ENCODE data around the gene KPNA2.

KPNA2 gene

GRCh38 chr17:68087851-68088250 is 52.3 kb downstream of the KPNA2 start:
- Histone ChIP-seq H3K9me3 (ENCODE audit: control insufficient read depth in 1 of 2, low read length in 2 of 2) (no peaks in the 10 kb centered on the region), H3K4me1 (ENCODE audit: control insufficient read depth in 1 of 2, insufficient read depth in 2 of 2, low read length in 2 of 2) (no peaks in the 10 kb centered on the region), H3K27ac (ENCODE audit: low read length) (no peak overlapping the region), H3K4me3 (ENCODE audit: low read depth in 1 of 2, low read length in 2 of 2) (no peak overlapping the region), H3K36me3 (ENCODE audit: control insufficient read depth in 1 of 2, insufficient read depth in 2 of 2, low read length in 2 of 2) (no peaks in the 10 kb centered on the region), H3K27me3 (ENCODE audit: low read depth, low read length) (no peaks in the 10 kb centered on the region)

GRCh38 chr17:68089881-68090280 is 54.3 kb downstream of the KPNA2 start:
- no peaks in the 10 kb centered on the region for H3K36me3 ChIP-seq (ENCODE audit: control insufficient read depth in 1 of 2, insufficient read depth in 2 of 2, low read length in 2 of 2)
- no peak overlapping the region for H3K4me3 ChIP-seq (ENCODE audit: low read depth in 1 of 2, low read length in 2 of 2)
- H3K27ac ChIP-seq (ENCODE audit: low read length), result no peak overlapping the region
- H3K4me1 ChIP-seq (ENCODE audit: control insufficient read depth in 1 of 2, insufficient read depth in 2 of 2, low read length in 2 of 2), result no peaks in the 10 kb centered on the region
- H3K9me3 ChIP-seq (ENCODE audit: control insufficient read depth in 1 of 2, low read length in 2 of 2), result no peaks in the 10 kb centered on the region
- H3K27me3 ChIP-seq (ENCODE audit: low read depth, low read length), result no peaks in the 10 kb centered on the region

DNA sequence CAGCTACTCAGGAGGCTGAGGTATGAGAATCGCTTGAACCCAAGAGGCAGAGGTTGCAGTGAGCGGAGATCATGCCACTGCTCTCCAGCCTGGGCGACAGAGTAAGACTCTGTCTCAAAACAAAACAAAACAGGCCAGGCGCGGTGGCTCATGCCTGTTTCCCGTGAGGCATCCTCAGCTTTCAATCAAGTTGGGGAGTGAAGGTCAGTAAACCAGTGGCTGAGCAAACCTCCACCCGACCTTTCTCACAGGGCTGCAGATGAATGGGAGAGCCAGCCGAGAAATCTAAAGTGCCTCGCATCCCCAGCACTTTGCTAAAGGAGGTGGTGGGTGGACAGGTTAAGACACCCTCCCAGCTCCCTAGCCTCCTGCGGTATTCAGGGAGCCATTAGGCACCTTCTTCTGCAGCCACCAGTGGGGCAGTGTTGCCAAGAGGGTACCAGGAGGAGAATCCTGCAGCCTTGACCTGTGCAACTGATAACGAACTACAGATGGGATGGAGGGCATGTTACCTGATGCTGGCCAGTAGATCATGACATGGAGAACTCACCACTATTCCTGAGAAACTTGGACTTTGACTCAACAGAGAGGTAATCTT is 59.0 kb downstream of the KPNA2 start:
- no peak overlapping the region for H3K4me3 ChIP-seq (ENCODE audit: low read depth in 1 of 2, low read length in 2 of 2)

DNA sequence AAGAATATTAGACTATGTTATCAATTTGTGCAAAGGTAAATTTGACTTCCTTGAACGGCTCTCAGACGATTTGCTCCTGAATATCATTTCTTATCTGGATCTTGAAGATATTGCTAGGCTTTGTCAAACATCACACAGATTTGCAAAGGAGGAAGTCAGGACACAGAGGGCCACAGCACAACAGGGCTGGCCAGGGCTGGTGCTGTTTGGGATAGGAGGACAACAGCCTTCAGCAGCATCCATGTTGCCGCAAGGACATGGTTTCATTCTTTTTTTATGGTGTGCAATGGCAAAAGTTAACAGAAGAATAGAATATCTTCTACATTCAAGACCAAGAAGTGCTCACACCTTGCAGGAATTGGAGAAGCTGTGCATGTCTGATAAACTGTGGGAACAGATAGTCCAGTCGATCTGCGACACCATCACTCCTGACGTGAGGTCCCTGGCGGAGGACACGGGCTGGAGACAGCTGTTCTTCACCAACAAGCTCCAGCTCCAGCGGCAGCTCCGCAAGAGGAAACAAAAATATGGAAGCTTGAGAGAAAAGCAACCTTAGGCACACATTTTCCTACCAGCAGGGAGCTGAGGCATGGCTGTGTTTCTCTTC is 59.8 kb downstream of the KPNA2 start:
- no peaks in the 10 kb centered on the region for H3K9me3 ChIP-seq (ENCODE audit: control insufficient read depth in 1 of 2, low read length in 2 of 2)
- H3K4me3 ChIP-seq (ENCODE audit: low read depth in 1 of 2, low read length in 2 of 2), result no peak overlapping the region
- H3K27ac ChIP-seq (ENCODE audit: low read length), result no peak overlapping the region
- no peaks in the 10 kb centered on the region for H3K36me3 ChIP-seq (ENCODE audit: control insufficient read depth in 1 of 2, insufficient read depth in 2 of 2, low read length in 2 of 2)
- no peaks in the 10 kb centered on the region for H3K4me1 ChIP-seq (ENCODE audit: control insufficient read depth in 1 of 2, insufficient read depth in 2 of 2, low read length in 2 of 2)
- H3K27me3 ChIP-seq (ENCODE audit: low read depth, low read length), result no peaks in the 10 kb centered on the region

More for the DNA sequence above, 59.0 kb downstream of the KPNA2 start:
- Histone ChIP-seq H3K27ac (ENCODE audit: low read length) (no peak overlapping the region), H3K9me3 (ENCODE audit: control insufficient read depth in 1 of 2, low read length in 2 of 2) (no peaks in the 10 kb centered on the region), H3K27me3 (ENCODE audit: low read depth, low read length) (no peaks in the 10 kb centered on the region), H3K36me3 (ENCODE audit: control insufficient read depth in 1 of 2, insufficient read depth in 2 of 2, low read length in 2 of 2) (no peaks in the 10 kb centered on the region), H3K4me1 (ENCODE audit: control insufficient read depth in 1 of 2, insufficient read depth in 2 of 2, low read length in 2 of 2) (no peaks in the 10 kb centered on the region)

DNA sequence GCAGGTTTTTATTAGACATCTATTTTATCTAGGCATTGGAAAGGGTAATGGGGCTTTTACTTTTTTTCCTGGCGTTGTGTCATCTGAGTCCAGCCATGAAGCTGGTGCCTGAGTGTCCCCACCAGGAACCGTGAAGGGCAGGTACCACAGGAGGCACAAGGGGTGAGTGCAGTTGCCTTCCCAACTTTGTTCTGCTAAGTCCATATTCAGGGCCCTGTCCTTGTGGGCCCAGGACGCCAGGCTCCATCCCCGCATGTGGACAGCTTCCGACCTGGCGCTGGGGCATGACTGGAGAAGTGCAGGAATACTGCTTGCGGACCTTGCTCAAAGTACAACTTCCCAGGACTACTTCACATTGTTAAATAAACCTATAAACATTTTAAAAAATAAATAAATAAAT is 60.6 kb downstream of the KPNA2 start:
- Histone ChIP-seq H3K4me1 (ENCODE audit: control insufficient read depth in 1 of 2, insufficient read depth in 2 of 2, low read length in 2 of 2) (no peaks in the 10 kb centered on the region), H3K27ac (ENCODE audit: low read length) (no peak overlapping the region), H3K4me3 (ENCODE audit: low read depth in 1 of 2, low read length in 2 of 2) (no peak overlapping the region), H3K27me3 (ENCODE audit: low read depth, low read length) (no peaks in the 10 kb centered on the region), H3K9me3 (ENCODE audit: control insufficient read depth in 1 of 2, low read length in 2 of 2) (no peaks in the 10 kb centered on the region), H3K36me3 (ENCODE audit: control insufficient read depth in 1 of 2, insufficient read depth in 2 of 2, low read length in 2 of 2) (no peaks in the 10 kb centered on the region)

All from muscle layer of duodenum (tissue), 2 donors.